CD14-positive monocyte (primary cell): ENCODE data around the gene LIAS. TPM values are rescaled to one million over a fixed set of nuclear protein-coding genes. Genes with fewer than 3 reads are reported as not detected.

Experiments
- DNase-seq, 3 donors: peaks; one replicate each; pipeline ENCODE4 v3.0.0-alpha.2; 2011 to 2022
- H2AFZ ChIP-seq: 2 replicates; pipeline ENCODE4 v1.6.0; 2012; ENCODE audit warnings: mild to moderate bottlenecking, low read depth, low read length, inconsistent platforms; ENCODE audit not compliant: insufficient read depth, poor library complexity, severe bottlenecking
- H3K27ac ChIP-seq, 2 donors: 1 replicate in 1 of 2; 2 replicates in 1 of 2; pipeline ENCODE4 v1.5.1; 2012 to 2013; ENCODE audit warnings: low read length in 2 of 2, control low read depth in 1 of 2, inconsistent platforms in 1 of 2, low read depth in 1 of 2, mild to moderate bottlenecking in 1 of 2
- H3K27me3 ChIP-seq, 2 donors: one replicate each; pipeline versions ENCODE4 v1.6.0 to v1.6.1; 2011 to 2013; ENCODE audit warnings: low read length in 2 of 2; ENCODE audit not compliant: control insufficient read depth in 2 of 2, insufficient read depth in 2 of 2
- H3K36me3 ChIP-seq, 2 donors: replicated peaks in 1 of 2; 1 replicate in 1 of 2; 2 replicates in 1 of 2; pipeline versions ENCODE4 v1.5.1 to v1.6.1; 2012 to 2013; ENCODE audit warnings: low read length in 2 of 2, control low read depth in 1 of 2, inconsistent platforms in 1 of 2, mild to moderate bottlenecking in 1 of 2; ENCODE audit not compliant: insufficient read depth in 2 of 2, control insufficient read depth in 1 of 2
- H3K4me1 ChIP-seq, 2 donors: 1 replicate in 1 of 2; 2 replicates in 1 of 2; pipeline versions ENCODE4 v1.5.1 to v1.6.1; 2012 to 2013; ENCODE audit warnings: low read length in 2 of 2, control low read depth in 1 of 2, inconsistent platforms in 1 of 2, mild to moderate bottlenecking in 1 of 2, moderate library complexity in 1 of 2; ENCODE audit not compliant: insufficient read depth in 2 of 2, control insufficient read depth in 1 of 2
- H3K4me2 ChIP-seq: replicated peaks from 2 replicates; pipeline ENCODE3; 2012; ENCODE audit warnings: low read length, moderate library complexity, mild to moderate bottlenecking; ENCODE audit not compliant: poor library complexity, severe bottlenecking; ENCODE audit errors: extremely low read depth
- H3K4me3 ChIP-seq, 3 experiments: fragments of 200-600 bp in 1 of 3; sonication (generic) in 1 of 3; replicated peaks in 1 of 3; 1 replicate in 2 of 3; 2 replicates in 1 of 3; pipeline ENCODE4 v1.5.1; 2011 to 2013; ENCODE audit warnings: low read length in 3 of 3, mild to moderate bottlenecking in 3 of 3, control low read depth in 2 of 3, low read depth in 2 of 3, inconsistent platforms in 1 of 3, moderate library complexity in 1 of 3
- H3K79me2 ChIP-seq: 2 replicates; pipeline ENCODE4 v1.6.0; 2012; ENCODE audit warnings: mild to moderate bottlenecking, control low read depth, inconsistent platforms, low read length, moderate library complexity; ENCODE audit not compliant: insufficient read depth
- H3K9ac ChIP-seq: 2 replicates; pipeline ENCODE4 v1.6.0; 2017; ENCODE audit warnings: low read length, mild to moderate bottlenecking; ENCODE audit not compliant: insufficient read depth, poor library complexity, severe bottlenecking
- H3K9me3 ChIP-seq, 2 donors: replicated peaks in 1 of 2; 1 replicate in 1 of 2; 2 replicates in 1 of 2; pipeline versions ENCODE4 v1.5.1 to v1.6.1; 2012 to 2013; ENCODE audit warnings: low read length in 2 of 2, control low read depth in 1 of 2; ENCODE audit not compliant: control insufficient read depth in 1 of 2, insufficient read depth in 1 of 2
- H4K20me1 ChIP-seq: 2 replicates; pipeline ENCODE4 v1.6.0; 2012; ENCODE audit warnings: mild to moderate bottlenecking, low read length, control low read depth, moderate library complexity; ENCODE audit not compliant: insufficient read depth
- H3K27ac Mint-ChIP-seq, 7 donors: one replicate each; pipeline ENCODE4 v1.8.0; 2020; ENCODE audit warnings: mild to moderate bottlenecking in 7 of 7, mixed read lengths in 7 of 7, moderate library complexity in 6 of 7, inconsistent platforms in 2 of 7
- H3K27me3 Mint-ChIP-seq, 3 donors: one replicate each; pipeline ENCODE4 v1.8.0; 2021 to 2022; ENCODE audit warnings: low read depth in 3 of 3, mild to moderate bottlenecking in 3 of 3, mixed read lengths in 3 of 3, moderate library complexity in 3 of 3, inconsistent platforms in 1 of 3
- H3K36me3 Mint-ChIP-seq, 2 donors: one replicate each; pipeline ENCODE4 v1.8.0; 2020; ENCODE audit warnings: mixed read lengths in 2 of 2, inconsistent platforms in 1 of 2, mild to moderate bottlenecking in 1 of 2
- H3K4me1 Mint-ChIP-seq: one replicate; pipeline ENCODE4 v1.8.0; 2020; ENCODE audit warnings: mild to moderate bottlenecking, mixed read lengths
- H3K4me3 Mint-ChIP-seq, 2 donors: one replicate each; pipeline ENCODE4 v1.8.0; 2020; ENCODE audit warnings: mild to moderate bottlenecking in 2 of 2, mixed read lengths in 2 of 2, moderate library complexity in 1 of 2
- H3K9me3 Mint-ChIP-seq, 7 donors: one replicate each; pipeline ENCODE4 v1.8.0; 2020 to 2022; ENCODE audit warnings: mixed read lengths in 7 of 7, mild to moderate bottlenecking in 6 of 7, moderate library complexity in 6 of 7, inconsistent platforms in 2 of 7
- CTCF ChIP-seq: fragments of 200-600 bp; IDR thresholded peaks from one replicate; pipeline ENCODE4 v1.8.0; 2022; ENCODE audit warnings: antibody characterized with exemption, mild to moderate bottlenecking
- WGBS: methylation state at CpG from one replicate; pipeline ENCODE4 v1.1.5; 2013; ENCODE audit warnings: missing lambda C conversion rate; ENCODE audit not compliant: insufficient coverage; 5-methylcytosine and 5-hydroxymethylcytosine counted together
- intact Hi-C, 2 donors: fragments of 100-400 bp; cut with micrococcal nuclease; formaldehyde crosslinking; loops; one replicate each; pipeline versions ENCODE4 v1.15.0 to v1.15.1; 2023
- polyA plus RNA-seq, 3 donors: library from polyadenylated mRNA; depleted of rRNA in 1 of 3; unstranded in 2 of 3; stranded (reverse) in 1 of 3; fragments of 300-500 nt in 2 of 3; fragments of >200 nt in 1 of 3; fragmentation: Illumina TruSeq in 2 of 3; gene quantifications; 1 replicate in 2 of 3; 2 replicates in 1 of 3; pipeline ENCODE4 v1.2.3, GENCODE V29; 2012 to 2021

The LIAS gene
- polyA plus RNA-seq, 3 donors, result 7.2 to 8.9 (median 7.8) TPM

- DNase-seq, result peak; percentile 38 to 46 (median 45)
- Mint-ChIP-seq H3K4me3 (peak overlapping the region; percentile 84 to 94), H3K36me3 (peaks cover 8 to 12% of the 10 kb centered on the region in 2 donors), H3K4me1 (peaks cover 35% of the 10 kb centered on the region), H3K27ac (peak overlapping the region; percentile 81 to 92 (median 86)), H3K9me3 (peaks cover 0 to 2% (median 0%) of the 10 kb centered on the region in 7 donors), H3K27me3 (peaks cover 0 to 7% (median 0%) of the 10 kb centered on the region in 3 donors)
- H3K36me3 ChIP-seq, result peaks cover 7 to 21% of the 10 kb centered on the region in 2 donors
- H3K27ac ChIP-seq, result peak overlapping the region; percentile 59 to 78
- H3K4me3 ChIP-seq, result peak overlapping the region; percentile 39 to 74 (median 56)
- WGBS, result 31% methylated on average over 16 of the region's 21 CpGs
- H4K20me1 ChIP-seq, result no peaks in the 10 kb centered on the region
- H3K79me2 ChIP-seq, result no peaks in the 10 kb centered on the region
- H3K9me3 ChIP-seq, result no peaks in the 10 kb centered on the region
- no peak for TF ChIP-seq CTCF
- H3K4me2 ChIP-seq, result peak overlapping the region; percentile 73
- peaks cover 33 to 34% of the 10 kb centered on the region in 2 donors for H3K4me1 ChIP-seq
- intact Hi-C loops, result loop anchor here in 1 of 2 donors (5.0 kb wide), 1 partner anchor 46 kb away; the partner anchor contains the start of gene UGDH
- H3K9ac ChIP-seq, result peak overlapping the region; percentile 60
- peak overlapping the region; percentile 79 for H2AFZ ChIP-seq
- no peaks in the 10 kb centered on the region for H3K27me3 ChIP-seq
Observed at GRCh38 chr4:39480902-39481695, 22.2 kb downstream of the LIAS start.

- WGBS, result 72% methylated on average over 2 of the region's 6 CpGs
- Mint-ChIP-seq H3K27me3 (peaks cover 0 to 8% (median 0%) of the 10 kb centered on the region in 3 donors), H3K9me3 (peaks cover 0 to 2% (median 1%) of the 10 kb centered on the region in 7 donors), H3K4me3 (no peak overlapping the region), H3K36me3 (no peaks in the 10 kb centered on the region), H3K27ac (peak overlapping the region; percentile 57 to 85 (median 80)), H3K4me1 (peaks cover 45% of the 10 kb centered on the region)
- peaks cover 41 to 44% of the 10 kb centered on the region in 2 donors for H3K4me1 ChIP-seq
- no peaks in the 10 kb centered on the region for H3K9me3 ChIP-seq
- no peaks in the 10 kb centered on the region for H3K27me3 ChIP-seq
- H3K4me2 ChIP-seq, result peak overlapping the region; percentile 6
- no peaks in the 10 kb centered on the region for H3K79me2 ChIP-seq
- peak; percentile 41 to 61 (median 42) for DNase-seq
- no peak overlapping the region for H2AFZ ChIP-seq
- H4K20me1 ChIP-seq, result no peaks in the 10 kb centered on the region
- intact Hi-C loops, result loop anchor here in 1 of 2 donors (5.0 kb wide), 1 partner anchor 43 kb away; the partner anchor contains the start of gene UGDH
- peak overlapping the region; percentile 18 to 58 for H3K27ac ChIP-seq
- no peak for TF ChIP-seq CTCF
- peak overlapping the region in 1 of 3 experiments; percentile 12 for H3K4me3 ChIP-seq
- no peaks in the 10 kb centered on the region for H3K36me3 ChIP-seq
- no peak overlapping the region for H3K9ac ChIP-seq
Observed at GRCh38 chr4:39484582-39485272, 25.9 kb downstream of the LIAS start.
